PC-9 (cell line): Measurements from ENCODE around the gene PIEZO2. TPM values are rescaled to one million over a fixed set of nuclear protein-coding genes. Genes with fewer than 3 reads are reported as not detected.

ENCODE experiments used
- BruUV-seq: library from RNA; stranded (reverse); fragments of 400-500 nt; replicated peaks from 2 replicates; lab custom pipeline; 2021; lab: Mats Ljungman, UMichigan
- CTCF ChIA-PET: fragments of 300-600 bp; sonication (Branson Sonifier 250); formaldehyde crosslinking; loops from one replicate; lab custom pipeline; 2022; ENCODE audit warnings: antibody characterized with exemption; lab: Charles Lee
- POLR2A ChIA-PET: fragments of 300-600 bp; sonication (Branson Sonifier 250); formaldehyde crosslinking; loops from one replicate; lab custom pipeline; 2022; ENCODE audit warnings: antibody characterized with exemption; ENCODE audit not compliant: unreplicated experiment; lab: Charles Lee
- DNase-seq, 2 experiments: peaks; one replicate each; pipeline versions ENCODE4 v3.0.0 to v3.0.0-alpha.2; 2015 to 2022; ENCODE audit warnings: mixed read lengths in 1 of 2
- H2AFZ ChIP-seq: fragments of 200-600 bp; sonication (generic); 2 replicates; pipeline ENCODE4 v1.8.1; 2017; ENCODE audit warnings: antibody characterized with exemption
- H3F3A ChIP-seq: fragments of 200-600 bp; sonication (generic); 2 replicates; pipeline ENCODE4 v1.8.1; 2017; ENCODE audit warnings: antibody characterized with exemption, mild to moderate bottlenecking, low read depth; ENCODE audit not compliant: insufficient read depth
- H3K27ac ChIP-seq: fragments of 200-600 bp; sonication (generic); 2 replicates; pipeline ENCODE4 v1.6.1; 2016; ENCODE audit warnings: mixed run types
- H3K27me3 ChIP-seq: fragments of 200-600 bp; sonication (generic); 2 replicates; pipeline ENCODE4 v1.6.1; 2016; ENCODE audit warnings: low read depth, mixed run types; ENCODE audit not compliant: insufficient read depth
- H3K36me3 ChIP-seq: fragments of 200-600 bp; sonication (generic); 2 replicates; pipeline ENCODE4 v1.6.1; 2016; ENCODE audit warnings: low read depth, mixed run types
- H3K4me1 ChIP-seq: fragments of 200-600 bp; sonication (generic); replicated peaks from 2 replicates; pipeline ENCODE4 v1.6.1; 2016; ENCODE audit warnings: mixed run types; ENCODE audit not compliant: insufficient read depth
- H3K4me2 ChIP-seq: fragments of 200-600 bp; sonication (generic); 2 replicates; pipeline ENCODE4 v1.6.1; 2017; ENCODE audit warnings: mixed run types
- H3K4me3 ChIP-seq: fragments of 200-600 bp; sonication (generic); 2 replicates; pipeline ENCODE4 v1.6.1; 2016; ENCODE audit warnings: mixed run types
- H3K79me2 ChIP-seq: fragments of 200-600 bp; sonication (generic); 2 replicates; pipeline ENCODE4 v1.6.1; 2017; ENCODE audit warnings: low read depth, mixed run types
- H3K9me2 ChIP-seq: fragments of 200-600 bp; sonication (generic); 2 replicates; pipeline ENCODE4 v1.8.1; 2017; ENCODE audit warnings: mild to moderate bottlenecking; ENCODE audit not compliant: insufficient read depth
- H3K9me3 ChIP-seq: fragments of 200-600 bp; sonication (generic); 2 replicates; pipeline ENCODE4 v1.8.1; 2016; ENCODE audit warnings: low read depth; ENCODE audit not compliant: insufficient read depth
- H4K20me1 ChIP-seq: fragments of 200-600 bp; sonication (generic); 2 replicates; pipeline ENCODE4 v1.8.1; 2017; ENCODE audit not compliant: insufficient read depth
- CTCF ChIP-seq: fragments of 200-600 bp; sonication (generic); conservative IDR thresholded peaks from 2 replicates; pipeline ENCODE4 v1.6.1; 2017; ENCODE audit warnings: mixed run types, antibody characterized with exemption, mild to moderate bottlenecking, moderate library complexity
- EZH2 ChIP-seq: fragments of 200-600 bp; sonication (generic); IDR thresholded peaks from 2 replicates; pipeline ENCODE4 v1.8.0; 2017; ENCODE audit warnings: antibody characterized with exemption, low read depth
- intact Hi-C: fragments of 100-400 bp; cut with micrococcal nuclease; formaldehyde crosslinking; loops from one replicate; pipeline ENCODE4 v1.10.0; 2022; ENCODE audit not compliant: unreplicated experiment
- total RNA-seq: library from RNA; stranded (reverse); gene quantifications from 2 replicates; pipeline ENCODE4 v1.2.3, GENCODE V29; 2021

The PIEZO2 gene
- total RNA-seq, 1 experiment from 2014 or later, result not detected

- DNase-seq, result no peak
- intact Hi-C loops, result no loop called here
- H3K27me3 ChIP-seq, result peaks cover 19% of the 10 kb centered on the region; the same call in 1 of the 2 replicates
- no peak for TF ChIP-seq CTCF
- TF ChIP-seq EZH2, result no peak
- no peak overlapping the region for H3K4me2 ChIP-seq
- H4K20me1 ChIP-seq, result no peaks in the 10 kb centered on the region
- H2AFZ ChIP-seq, result no peak overlapping the region
- H3F3A ChIP-seq, result no peaks in the 10 kb centered on the region
- no peaks in the 10 kb centered on the region for H3K36me3 ChIP-seq
- H3K9me2 ChIP-seq, result no peaks in the 10 kb centered on the region; the same call in 1 of the 2 replicates
- H3K79me2 ChIP-seq, result no peaks in the 10 kb centered on the region
- ChIA-PET CTCF (no interaction called here), POLR2A (no interaction called here)
- H3K27ac ChIP-seq, result no peak overlapping the region
- no peak overlapping the region for H3K4me3 ChIP-seq
- H3K4me1 ChIP-seq, result no peaks in the 10 kb centered on the region
- H3K9me3 ChIP-seq, result no peaks in the 10 kb centered on the region
- BruUV-seq, result no TSS peak
Observed at GRCh38 chr18:11002796-11003195, 146.6 kb downstream of the PIEZO2 start.

- no peak overlapping the region for H3K27ac ChIP-seq
- intact Hi-C loops, result no loop called here
- H3K36me3 ChIP-seq, result no peaks in the 10 kb centered on the region
- no peaks in the 10 kb centered on the region for H3K9me3 ChIP-seq
- H3K4me2 ChIP-seq, result no peak overlapping the region
- DNase-seq, result no peak
- BruUV-seq, result no TSS peak
- H4K20me1 ChIP-seq, result no peaks in the 10 kb centered on the region
- no peaks in the 10 kb centered on the region for H3K4me1 ChIP-seq
- CTCF ChIA-PET, result no interaction called here
- POLR2A ChIA-PET, result no interaction called here
- no peaks in the 10 kb centered on the region; the same call in 1 of the 2 replicates for H3K9me2 ChIP-seq
- no peaks in the 10 kb centered on the region for H3K79me2 ChIP-seq
- H3F3A ChIP-seq, result no peaks in the 10 kb centered on the region
- H3K4me3 ChIP-seq, result no peak overlapping the region
- TF ChIP-seq EZH2, result no peak
- no peak for TF ChIP-seq CTCF
- H2AFZ ChIP-seq, result no peak overlapping the region
- H3K27me3 ChIP-seq, result peaks cover 19% of the 10 kb centered on the region; the same call in 1 of the 2 replicates
Observed at GRCh38 chr18:11002277-11002676, 147.1 kb downstream of the PIEZO2 start.

- no peaks in the 10 kb centered on the region for H3F3A ChIP-seq
- no peaks in the 10 kb centered on the region for H3K4me1 ChIP-seq
- POLR2A ChIA-PET, result no interaction called here
- H3K9me3 ChIP-seq, result no peaks in the 10 kb centered on the region
- H3K79me2 ChIP-seq, result no peaks in the 10 kb centered on the region
- intact Hi-C loops, result no loop called here
- no peak for TF ChIP-seq CTCF
- no peak for TF ChIP-seq EZH2
- H3K4me2 ChIP-seq, result no peak overlapping the region
- no peaks in the 10 kb centered on the region; the same call in none of the 2 replicates for H3K9me2 ChIP-seq
- no peaks in the 10 kb centered on the region for H4K20me1 ChIP-seq
- no peaks in the 10 kb centered on the region for H3K36me3 ChIP-seq
- no peak overlapping the region for H3K27ac ChIP-seq
- CTCF ChIA-PET, result no interaction called here
- no TSS peak for BruUV-seq
- no peak overlapping the region for H3K4me3 ChIP-seq
- H2AFZ ChIP-seq, result no peak overlapping the region
- H3K27me3 ChIP-seq, result peaks cover 24% of the 10 kb centered on the region; the same call in 1 of the 2 replicates
- DNase-seq, result no peak
Observed at GRCh38 chr18:11000071-11000470, 149.3 kb downstream of the PIEZO2 start.
